GM08714 (cell line): Measurements from ENCODE around the gene MALT1.
"Not testable (repeated sequence)": the region's sequence is repeated elsewhere in the genome, so short reads cannot be mapped to it uniquely, and the experiment has no call there.

Experiments used
- H3K4me3 ChIP-seq: fragments of 200-500 bp; sonication (Bioruptor generic); 2 replicates; pipeline ENCODE4 v1.5.1; 2014; ENCODE audit warnings: mild to moderate bottlenecking, low read length, inconsistent platforms
- ZNF274 ChIP-seq: IDR thresholded peaks from 2 replicates; pipeline ENCODE4 v1.6.1; 2012; ENCODE audit warnings: mild to moderate bottlenecking, low read depth, low read length

Gene MALT1

GRCh38 chr18:58755304-58756010 is 84.2 kb downstream of the MALT1 start:
- no peak overlapping the region for H3K4me3 ChIP-seq
- TF ChIP-seq ZNF274: no peak

GRCh38 chr18:58756148-58756547 is 84.9 kb downstream of the MALT1 start:
- no peak for TF ChIP-seq ZNF274
- no peak overlapping the region for H3K4me3 ChIP-seq

- TF ChIP-seq ZNF274: no peak
- H3K4me3 ChIP-seq: no peak overlapping the region
Observed at GRCh38 chr18:58756596-58757240, 85.5 kb downstream of the MALT1 start.

GRCh38 chr18:58757351-58757750 is 86.1 kb downstream of the MALT1 start:
- not testable (repeated sequence) for H3K4me3 ChIP-seq

GRCh38 chr18:58758046-58758445 is 86.8 kb downstream of the MALT1 start:
- no peak overlapping the region for H3K4me3 ChIP-seq
- no peak for TF ChIP-seq ZNF274

GRCh38 chr18:58758606-58759005 is 87.3 kb downstream of the MALT1 start:
- no peak for TF ChIP-seq ZNF274

GRCh38 chr18:58761241-58761969 is 90.1 kb downstream of the MALT1 start:
- no peak overlapping the region; the same call in 1 of the 2 replicates for H3K4me3 ChIP-seq
- no peak for TF ChIP-seq ZNF274

More at GRCh38 chr18:58758606-58759005, 87.3 kb downstream of the MALT1 start:
- no peak overlapping the region for H3K4me3 ChIP-seq

GRCh38 chr18:58761970-58762780 is 90.9 kb downstream of the MALT1 start:
- no peak for TF ChIP-seq ZNF274
- no peak overlapping the region for H3K4me3 ChIP-seq

- TF ChIP-seq ZNF274: no peak
- no peak overlapping the region for H3K4me3 ChIP-seq
Observed at GRCh38 chr18:58762781-58763171, 91.5 kb downstream of the MALT1 start.

GRCh38 chr18:58766164-58766563 is 94.9 kb downstream of the MALT1 start:
- TF ChIP-seq ZNF274: no peak
- H3K4me3 ChIP-seq: no peak overlapping the region

- H3K4me3 ChIP-seq: no peak overlapping the region
- TF ChIP-seq ZNF274: no peak
Observed at GRCh38 chr18:58766946-58767345, 95.7 kb downstream of the MALT1 start.

- H3K4me3 ChIP-seq: no peak overlapping the region
- no peak for TF ChIP-seq ZNF274
Observed at GRCh38 chr18:58768293-58768974, 97.2 kb downstream of the MALT1 start.

GRCh38 chr18:58769321-58769720 is 98.1 kb downstream of the MALT1 start:
- H3K4me3 ChIP-seq: no peak overlapping the region
- TF ChIP-seq ZNF274: no peak

- no peak overlapping the region for H3K4me3 ChIP-seq
- TF ChIP-seq ZNF274: no peak
Observed at GRCh38 chr18:58770601-58771000, 99.3 kb downstream of the MALT1 start.

GRCh38 chr18:58772161-58772560 is 100.9 kb downstream of the MALT1 start:
- no peak overlapping the region for H3K4me3 ChIP-seq
- no peak for TF ChIP-seq ZNF274
